GM19025 (cell line): ENCODE measurements around the gene EHBP1L1.

Source experiments
- ATAC-seq: cut with Tn5 transposase; IDR thresholded peaks from one replicate; pipeline ENCODE4 v1.9.1; 2021; ENCODE audit warnings: mild to moderate bottlenecking, low read depth, moderate library complexity; ENCODE audit not compliant: unreplicated experiment

Gene EHBP1L1

DNA sequence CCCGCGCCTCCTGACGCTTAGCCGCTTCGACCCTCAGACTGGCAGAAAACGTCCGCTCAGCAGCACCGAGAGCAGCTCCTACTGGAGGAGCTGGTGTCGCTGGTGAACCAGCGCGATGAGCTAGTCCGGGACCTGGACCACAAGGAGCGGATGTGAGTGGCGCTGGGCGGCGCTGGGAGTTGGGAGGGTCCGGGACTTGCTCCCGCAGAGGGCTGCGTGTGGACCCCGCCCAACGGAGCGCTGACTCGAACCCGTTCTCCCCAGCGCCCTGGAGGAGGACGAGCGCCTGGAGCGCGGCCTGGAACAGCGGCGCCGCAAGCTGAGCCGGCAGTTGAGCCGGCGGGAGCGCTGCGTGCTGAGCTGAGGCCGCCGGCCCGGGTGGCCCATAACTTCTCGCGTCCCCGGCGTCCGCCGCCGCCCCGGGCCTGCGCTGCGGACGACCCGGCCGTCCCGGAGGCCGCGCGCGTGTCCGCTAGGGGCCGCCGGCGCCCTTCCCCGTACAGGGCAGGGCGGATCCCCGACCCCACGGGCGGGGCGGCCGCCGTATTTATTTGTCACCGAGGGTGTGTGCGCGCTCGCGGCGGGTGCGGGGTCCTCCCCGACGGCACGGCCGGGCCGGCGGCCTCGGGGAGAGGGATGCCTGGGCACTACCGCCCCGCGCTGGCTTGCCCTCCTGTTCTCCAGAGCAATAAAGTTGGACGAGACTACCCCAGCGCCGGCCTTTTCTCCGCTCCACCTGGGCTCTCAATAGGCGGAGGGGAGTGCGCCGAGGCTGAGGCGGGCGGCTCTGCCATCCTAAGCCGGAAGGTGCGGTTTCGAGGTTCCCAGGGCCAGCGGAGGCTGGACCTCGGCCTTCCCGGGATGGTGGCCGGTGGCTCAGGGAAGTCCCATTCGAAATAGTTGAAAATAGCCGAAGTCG lies 16.3 kb downstream of the EHBP1L1 start:
- ATAC-seq, result no peak

DNA sequence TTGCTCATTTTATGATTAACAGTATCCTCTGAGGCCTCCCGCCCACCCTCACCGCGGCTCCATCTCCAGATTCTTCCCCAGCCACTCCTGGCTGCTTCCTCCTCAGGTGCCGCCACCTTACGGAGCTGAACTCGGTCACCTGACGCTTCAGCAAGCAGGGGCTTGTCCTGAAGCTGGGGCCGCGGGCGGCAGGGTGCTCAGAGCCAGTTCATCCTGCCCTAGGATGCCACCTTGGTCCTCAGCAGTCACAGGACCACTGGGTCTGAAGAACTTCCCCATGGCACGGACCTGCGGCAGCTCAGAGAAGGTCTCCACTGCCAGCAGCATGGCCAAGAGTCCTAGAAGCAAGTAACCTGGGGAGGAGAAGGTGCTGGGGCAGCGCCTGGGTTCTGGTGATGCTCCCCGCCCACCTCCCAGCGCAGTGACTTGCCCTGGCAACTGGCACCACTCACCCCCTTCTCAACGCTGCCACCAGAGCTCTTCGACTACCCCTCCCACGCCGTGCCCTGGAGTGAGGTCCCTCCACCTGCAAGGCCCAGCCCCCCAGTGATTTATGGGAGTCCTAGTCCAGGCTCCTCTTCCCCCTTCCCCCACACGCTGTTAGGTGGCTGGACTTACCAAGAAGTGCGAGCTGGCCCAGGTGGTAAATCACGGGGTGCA lies 17.1 kb downstream of the EHBP1L1 start:
- ATAC-seq, result no peak

DNA sequence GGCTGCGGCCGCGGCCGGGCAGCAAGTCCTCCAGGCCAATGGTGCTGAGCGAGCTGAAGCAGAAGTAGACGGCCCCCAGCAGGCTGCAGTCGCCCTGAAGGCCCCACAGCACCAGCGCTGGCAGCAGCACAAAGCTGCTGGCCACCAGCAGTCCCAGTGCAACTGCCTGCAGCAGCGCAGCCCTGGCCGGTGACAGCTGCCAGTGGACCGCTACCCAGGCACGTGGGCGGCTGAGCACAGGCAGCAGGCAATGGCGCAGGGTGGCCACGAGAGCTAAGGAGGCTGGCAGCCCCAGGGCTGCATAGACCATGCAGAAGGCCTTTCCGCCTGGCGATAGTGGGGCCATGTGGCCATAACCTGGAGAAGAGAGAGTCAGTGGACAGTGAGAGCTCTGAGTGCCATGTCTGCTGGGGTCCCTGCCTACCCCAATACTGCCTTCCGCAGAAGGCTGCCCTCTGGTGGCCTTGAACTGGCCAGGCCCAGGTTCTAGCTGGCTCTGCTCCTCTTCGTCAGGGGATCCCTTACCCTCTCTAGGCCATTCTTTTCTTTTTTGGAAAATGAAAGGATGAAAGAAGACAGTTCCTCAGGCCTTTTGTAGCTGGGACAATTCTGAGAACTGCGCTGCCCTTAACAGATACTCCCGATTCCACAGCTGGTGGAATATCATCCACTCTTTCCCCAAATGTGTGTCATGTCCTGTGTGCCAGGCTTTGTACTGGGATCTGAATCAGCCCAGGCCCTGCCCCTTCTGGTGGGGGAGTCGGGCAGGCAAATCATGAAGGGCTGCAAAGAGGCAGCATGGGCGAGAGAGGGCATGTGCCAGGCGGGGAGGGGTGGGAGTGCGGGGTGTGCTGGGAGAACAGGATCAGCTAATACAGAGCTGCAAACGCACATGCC lies 17.9 kb downstream of the EHBP1L1 start:
- no peak for ATAC-seq

DNA sequence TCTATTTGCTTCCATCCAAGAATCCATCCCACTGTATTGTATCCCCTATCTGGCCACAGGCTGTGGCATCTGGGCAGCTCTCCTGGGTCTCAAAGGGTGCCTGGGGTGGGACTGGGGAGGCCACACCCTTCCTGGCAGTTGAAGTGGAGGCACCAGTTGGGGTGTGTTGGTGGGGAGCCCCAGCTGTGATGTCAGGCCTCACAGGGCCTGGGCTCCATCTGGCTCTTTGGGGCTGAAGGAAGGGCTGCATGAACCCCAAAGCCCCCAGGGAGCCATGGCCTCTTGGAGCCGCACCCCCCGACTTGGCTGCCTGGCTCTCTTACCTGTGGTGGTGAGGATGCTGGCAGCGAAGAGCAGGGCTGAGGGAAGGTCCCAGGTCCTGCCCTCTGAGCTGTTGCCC lies 19.3 kb downstream of the EHBP1L1 start:
- no peak for ATAC-seq

DNA sequence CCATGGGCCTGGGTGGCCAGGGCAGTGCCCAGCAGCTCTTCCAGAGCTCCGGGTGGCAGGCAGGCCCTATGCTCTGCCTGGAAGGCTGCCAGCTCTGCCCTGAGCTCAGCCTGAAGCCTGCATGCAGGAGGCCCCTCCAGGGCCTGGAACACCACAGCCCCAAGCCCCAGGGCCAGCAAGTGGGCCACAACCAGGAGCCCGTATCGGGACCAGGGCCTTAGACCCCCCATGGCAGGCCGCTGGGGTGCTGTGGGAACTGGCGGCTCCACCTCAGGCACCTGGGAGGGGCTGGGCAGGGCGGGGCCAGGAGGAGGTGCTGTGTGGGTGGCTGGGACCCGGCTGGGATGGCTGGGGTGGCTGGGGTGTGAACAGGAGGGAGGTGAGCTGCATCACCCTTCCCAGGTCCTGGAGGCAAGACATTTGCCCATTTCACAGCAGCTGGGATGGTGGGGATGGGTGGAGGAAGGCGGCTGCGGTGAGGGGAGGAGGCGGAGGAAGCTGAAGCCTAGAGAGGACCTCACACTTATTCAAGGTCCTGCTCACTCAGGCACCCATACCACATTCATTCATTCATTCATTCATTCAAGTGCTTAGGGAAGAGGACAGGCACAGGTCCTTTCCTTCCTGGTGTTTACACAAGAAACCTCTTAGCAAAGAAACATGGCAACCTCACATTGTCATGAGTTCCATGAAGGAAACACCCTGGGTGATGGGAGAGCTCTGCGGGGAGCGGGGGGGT lies 19.9 kb downstream of the EHBP1L1 start, which contains the start of gene KCNK7:
Gene KCNK7 (minus strand): TSS at position 258 of the 739 bp plus-strand sequence. CDS start 28 bp downstream, at position 230.
- ATAC-seq, result no peak

DNA sequence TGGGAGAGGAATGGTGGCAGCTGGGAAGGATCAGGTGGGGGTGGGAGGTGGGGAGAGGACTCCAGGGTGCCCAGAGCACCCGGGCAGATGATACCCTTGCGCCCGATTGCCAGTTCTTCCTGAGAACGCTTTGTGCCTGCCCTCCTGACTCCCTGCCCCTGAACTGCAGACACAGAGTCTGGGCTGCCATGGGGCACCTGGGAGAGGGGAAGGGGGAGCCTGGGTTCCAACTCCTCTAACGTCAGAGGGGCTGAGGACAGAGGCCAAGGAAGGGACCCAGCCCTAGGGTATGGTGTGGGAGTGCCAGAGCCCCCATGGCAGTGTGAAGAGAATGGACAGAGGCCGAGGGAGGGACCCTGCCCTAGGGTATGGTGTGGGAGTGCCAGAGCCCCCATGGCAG lies 20.7 kb downstream of the EHBP1L1 start:
- ATAC-seq, result no peak

DNA sequence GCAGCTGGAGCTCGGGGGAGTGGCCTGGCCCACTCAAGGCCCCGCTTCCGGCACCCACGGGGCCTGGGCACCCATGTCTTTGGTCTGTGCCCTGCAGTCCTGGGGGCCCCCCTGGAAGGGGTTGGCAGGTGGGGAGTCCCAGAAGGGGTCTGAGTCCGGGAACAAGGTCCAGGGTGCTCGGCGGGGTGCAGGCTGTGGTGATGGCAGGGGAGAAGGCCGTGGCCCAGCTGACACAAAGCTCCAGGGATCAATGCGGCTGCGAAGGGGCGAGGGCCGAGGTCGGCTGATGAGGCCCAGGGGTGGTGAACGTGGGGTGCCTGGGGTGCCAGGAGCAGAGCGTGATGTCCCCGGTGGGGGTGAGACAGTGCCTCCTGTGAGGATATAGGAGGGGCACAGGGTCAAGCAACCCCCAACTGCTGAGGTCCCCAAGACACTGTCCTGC lies 22.4 kb downstream of the EHBP1L1 start:
- ATAC-seq, result no peak

DNA sequence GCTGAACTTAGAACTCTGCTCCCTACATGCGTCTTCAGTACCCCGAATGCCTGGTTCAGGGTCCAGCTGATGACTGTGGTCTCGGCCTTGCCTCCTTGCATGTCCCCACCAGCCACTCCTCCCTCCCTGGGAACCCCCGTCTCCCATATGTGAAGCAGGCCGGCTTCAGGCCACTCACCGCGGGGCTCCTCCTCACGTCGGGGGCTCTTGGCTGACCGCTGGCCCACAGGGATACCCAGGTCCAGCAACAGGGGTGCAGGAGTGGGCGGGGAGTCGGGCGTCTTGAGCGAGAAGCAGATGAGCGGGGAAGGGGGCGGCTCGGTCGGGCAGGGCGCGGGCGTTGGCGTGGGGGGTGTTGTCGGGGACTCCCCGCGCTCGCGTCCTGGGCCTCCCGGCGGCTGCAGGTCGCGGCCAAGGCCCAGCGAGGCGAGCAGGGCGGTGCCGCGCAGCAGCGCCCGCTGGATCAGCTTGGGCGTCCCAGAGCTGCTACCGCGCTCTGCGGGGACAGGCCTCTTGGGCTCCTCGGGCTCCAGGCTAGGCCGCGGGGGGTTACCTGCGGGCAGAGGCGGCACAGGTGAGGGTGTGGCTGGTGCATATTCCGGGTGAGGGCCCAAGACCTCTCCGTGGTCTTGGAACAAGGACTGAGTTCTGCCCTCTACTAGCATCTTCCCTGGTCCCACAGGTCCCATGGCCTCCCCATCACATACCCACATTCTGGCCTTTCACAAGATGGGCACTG lies 23.5 kb downstream of the EHBP1L1 start:
- no peak for ATAC-seq

DNA sequence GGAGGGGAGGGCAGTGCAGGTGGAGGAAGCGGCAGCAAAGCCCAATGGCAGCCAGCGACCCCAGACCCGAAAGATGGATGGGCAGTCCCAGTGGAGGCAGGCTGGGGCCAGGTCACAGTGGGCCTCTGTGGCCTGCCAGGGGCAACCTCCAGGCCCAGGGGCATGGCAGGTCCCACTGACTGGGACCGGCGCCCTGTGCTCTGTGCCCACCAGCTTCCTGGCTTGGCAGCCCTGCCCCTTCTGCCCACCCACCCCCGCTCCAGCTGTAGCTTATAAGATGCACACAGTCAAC lies 24.0 kb downstream of the EHBP1L1 start:
- ATAC-seq, result no peak

DNA sequence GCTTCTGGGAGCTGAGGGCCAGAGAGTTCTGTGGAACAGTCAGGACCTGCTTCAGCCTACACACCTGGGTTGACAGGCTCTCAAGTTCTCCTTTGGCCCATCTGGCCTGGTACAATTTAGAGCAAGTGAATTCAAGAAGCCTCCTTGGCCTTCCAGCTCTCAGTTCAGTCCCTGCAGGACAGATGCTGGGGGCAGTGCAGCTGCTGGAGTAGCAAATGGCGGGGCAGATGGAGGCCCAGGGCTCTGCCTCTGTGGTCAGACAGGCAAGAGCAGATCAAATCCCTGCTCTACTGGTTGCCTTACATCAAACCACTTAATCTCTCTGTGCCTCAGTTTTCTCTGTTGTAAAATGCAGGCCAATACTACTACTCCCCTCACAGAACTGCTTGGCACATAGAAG lies 28.4 kb downstream of the EHBP1L1 start:
- no peak for ATAC-seq

DNA sequence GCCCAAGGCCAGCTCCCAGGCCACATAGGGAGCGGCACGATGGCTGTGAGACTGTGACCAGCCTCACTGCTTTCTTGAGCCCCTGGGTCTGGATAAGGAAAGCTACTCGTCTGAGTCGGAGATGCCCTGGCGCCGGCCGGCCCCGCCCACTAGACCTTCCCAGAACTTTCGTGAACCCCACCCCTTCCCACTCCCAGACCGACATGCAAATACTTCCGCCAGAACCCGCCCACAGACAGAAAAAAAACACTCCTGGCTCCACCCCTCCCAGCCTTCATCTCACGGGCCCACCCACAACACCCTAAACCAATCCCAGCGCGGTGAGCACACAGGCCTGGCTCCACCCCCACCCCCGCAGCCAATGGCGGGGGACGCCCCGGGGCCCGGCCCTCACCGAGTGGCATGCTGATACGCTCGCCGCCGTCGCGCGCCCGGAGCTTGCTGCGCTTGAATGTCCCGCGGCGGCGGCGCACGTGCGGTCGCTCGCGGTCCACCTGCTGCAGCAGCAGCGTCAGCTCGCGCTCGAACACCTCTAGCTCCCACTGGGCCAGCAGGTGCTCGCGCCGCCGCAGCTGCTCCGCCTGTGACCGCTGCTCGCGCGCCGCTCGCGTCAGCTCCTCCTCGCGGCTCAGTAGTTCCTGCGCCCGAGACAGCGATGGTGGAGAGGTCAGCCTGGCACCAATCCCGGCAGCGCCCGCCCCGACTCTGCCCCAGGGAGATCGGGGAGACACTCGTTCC lies 31.2 kb downstream of the EHBP1L1 start:
- ATAC-seq, result no peak

DNA sequence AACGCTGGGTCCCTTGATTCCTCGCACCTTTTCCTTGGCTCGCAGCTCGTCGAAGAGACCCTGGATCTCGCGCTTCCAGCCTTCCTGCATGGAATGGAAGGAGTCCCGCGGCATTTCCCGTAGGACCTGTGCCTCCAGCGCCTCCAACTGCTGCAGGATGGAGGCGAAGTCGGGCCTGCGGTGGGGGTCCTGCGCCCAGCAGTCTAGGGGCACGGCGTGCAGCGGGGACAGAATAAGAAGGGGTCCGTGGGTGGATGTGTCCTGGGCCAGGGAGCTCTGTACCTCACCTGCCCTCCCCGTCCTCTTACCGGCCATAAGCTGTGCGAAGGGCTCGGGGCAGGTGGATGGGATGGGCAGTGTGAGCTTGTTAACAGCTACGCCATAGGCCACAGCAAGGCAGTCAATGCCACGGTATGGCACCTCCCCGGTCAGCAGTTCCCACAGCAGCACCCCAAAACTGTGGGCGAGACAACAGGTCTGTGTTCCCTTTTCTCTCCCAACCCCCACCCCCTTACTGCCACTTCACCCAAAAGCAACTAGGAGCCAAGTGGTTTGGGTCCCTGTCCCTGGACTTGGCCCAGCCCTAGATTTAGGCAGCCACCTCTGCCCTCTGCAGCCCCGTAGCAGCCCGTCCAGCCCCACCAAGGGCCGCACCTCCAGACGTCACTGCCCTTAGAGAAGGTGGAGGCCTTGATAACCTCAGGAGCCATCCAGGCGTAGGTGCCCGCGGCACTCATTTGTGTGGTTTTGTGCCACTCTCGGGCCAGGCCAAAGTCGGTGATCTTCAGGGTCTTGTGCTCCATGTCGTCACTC lies 32.0 kb downstream of the EHBP1L1 start:
- no peak for ATAC-seq

DNA sequence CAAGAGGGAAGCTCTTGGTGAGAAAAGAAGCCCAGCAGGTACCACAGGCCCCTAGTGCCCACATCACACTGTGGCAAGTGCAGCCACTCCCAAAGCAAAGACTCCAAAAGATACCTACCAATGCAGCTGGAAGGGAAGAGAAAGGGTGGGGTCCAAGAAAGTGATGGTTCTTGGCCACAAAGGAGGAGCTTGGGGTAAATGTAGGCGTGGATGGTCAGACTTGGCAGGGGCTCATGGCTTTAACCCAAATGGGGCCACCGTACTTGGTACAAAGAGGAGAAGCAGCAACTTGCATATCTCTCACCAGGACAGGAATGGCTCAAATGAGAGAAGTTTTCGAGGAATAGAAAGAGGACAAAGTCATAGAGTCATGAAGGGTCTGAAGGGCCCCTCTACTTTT lies 33.4 kb downstream of the EHBP1L1 start:
- ATAC-seq, result no peak

DNA sequence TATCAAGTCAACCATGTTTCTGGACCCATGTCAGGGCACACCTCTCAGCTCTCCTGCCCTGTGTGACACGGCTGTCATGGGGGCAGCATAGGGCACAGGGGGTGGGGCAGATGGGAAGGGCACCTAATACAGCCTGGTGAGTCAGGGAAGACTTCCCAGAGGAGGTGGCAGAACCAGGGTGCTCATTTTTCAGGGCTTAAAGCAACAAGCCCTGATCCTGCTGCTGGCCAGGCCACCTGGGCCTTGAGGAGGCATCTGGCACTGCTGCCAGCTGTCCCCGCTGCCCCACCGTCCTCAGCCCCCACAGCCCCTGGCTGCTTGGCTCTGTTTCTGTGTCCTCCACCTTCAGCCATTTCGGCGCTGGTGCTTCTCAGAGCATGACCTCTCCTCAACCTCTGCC lies 33.8 kb downstream of the EHBP1L1 start:
- no peak for ATAC-seq

DNA sequence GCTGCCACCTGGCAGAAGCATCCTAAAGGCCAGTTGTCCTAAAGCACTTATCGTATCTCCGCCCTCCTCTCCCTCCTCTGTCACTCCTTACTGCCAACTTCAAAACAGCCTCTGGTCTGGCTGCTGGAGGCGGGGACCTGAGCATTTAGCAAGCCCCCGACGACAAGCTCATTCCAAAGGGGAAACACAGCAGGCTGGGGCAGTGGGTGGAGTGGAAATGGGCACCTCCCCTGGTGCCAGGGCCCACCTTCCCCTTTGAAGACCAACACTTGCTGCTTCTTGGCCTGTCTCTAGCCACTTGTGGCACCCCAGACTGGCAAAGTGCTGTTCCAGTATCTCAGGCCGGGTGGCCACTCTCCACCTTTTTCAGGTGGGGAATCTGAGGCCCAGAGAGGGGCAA lies 34.6 kb downstream of the EHBP1L1 start:
- ATAC-seq, result no peak

DNA sequence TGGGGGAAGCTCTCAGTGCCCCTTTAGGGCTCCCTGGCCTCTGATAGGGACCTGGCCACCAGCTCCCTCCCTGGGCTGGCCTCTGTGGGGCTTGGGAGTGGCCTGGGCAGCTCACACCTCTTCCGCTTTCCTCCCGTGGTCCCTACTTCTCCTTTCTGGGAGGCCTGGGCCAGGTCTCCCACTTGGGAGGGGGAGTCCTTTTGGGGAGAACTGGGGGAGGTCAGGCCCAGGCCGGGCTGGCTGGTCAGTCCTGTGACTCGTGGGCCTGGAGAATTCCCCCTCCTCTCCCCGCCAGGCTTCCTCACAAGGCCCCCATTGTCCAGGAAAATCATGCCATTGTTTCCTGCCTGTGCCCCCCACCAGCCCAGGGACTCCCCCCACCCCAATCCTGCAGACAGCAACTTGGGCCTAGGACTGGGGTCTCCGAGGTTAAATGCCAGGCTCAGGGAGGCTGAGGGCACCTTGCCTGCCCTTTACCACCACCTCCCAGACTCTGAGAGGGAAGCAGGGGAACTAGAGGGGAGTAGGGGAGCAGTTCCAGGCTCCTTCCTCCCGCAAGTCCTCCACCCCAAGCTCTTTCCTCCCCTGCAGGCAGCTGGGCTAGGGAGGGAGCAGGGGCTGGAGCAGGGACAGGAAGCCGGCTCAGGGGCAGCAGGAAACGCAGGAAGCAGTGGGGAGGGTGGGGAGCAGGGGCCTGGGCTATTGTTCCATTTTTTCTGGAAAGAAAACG lies 35.3 kb downstream of the EHBP1L1 start:
- no peak for ATAC-seq

DNA sequence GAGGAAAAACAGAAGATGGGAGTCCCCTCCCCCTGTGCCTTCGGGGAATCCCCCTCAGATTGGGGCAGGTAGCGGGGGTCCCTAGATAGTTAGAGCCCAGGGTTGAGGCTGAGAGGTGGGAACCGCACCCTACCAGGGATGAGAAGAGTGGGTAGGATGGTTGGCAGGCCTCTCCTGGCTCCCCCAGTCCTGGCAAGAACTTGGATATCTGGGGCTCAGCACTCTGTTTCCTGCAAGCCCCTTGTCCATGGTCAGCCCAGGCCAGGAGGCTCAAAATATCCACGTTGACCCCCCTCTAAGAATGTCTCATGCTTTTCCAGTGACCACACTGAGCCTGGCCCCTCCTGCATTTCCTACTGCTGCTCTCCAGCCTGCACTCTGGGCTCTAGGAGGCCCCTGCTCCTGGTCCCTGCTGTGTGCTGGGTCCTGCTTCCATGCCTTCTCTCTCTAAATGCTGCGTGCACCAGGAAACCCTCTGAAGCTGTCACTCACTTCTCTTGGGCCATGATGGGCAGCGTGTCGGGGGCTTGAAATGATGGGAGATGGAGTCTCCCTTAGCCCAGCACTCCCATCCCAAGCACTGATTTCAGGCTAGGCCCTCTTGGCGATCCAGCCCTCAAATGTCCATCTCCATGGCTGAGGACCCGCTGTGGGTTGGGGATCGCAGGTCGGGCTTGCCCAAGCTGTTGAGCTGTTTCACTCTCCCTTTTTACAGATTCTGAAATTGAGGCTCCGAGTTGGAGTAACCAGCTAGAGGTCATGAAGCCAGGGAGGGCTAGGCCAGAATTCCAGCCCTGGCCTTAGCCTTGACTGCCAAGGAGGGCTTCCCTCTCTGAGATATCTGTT lies 36.1 kb downstream of the EHBP1L1 start:
- no peak for ATAC-seq
